Measurements from ENCODE around the gene SPON1. TPM values are rescaled to one million over a fixed set of nuclear protein-coding genes. Genes with fewer than 3 reads are reported as not detected.

The SPON1 gene
- total RNA-seq, 2 experiments from 2014 or later: 2.1 to 2.2 TPM

DNA sequence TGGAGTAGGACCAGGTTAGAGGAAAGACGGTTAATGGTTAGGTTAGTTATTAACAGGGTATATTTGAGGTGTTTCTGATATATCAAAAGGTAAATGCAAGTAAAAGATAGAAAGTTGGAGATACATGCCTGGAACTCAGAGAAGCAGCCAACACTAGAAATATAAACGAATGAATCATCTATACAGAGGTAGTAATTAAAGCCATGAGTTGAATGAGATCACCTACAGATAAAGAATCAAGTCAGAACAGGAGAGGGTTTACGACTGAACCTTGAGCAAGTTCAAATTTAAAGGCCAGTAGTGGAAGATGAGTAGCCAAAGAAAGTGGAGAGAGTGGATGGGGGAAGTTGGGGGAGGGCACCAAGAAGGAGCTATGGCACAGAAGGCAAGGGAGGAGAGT, 73.9 kb downstream of the SPON1 start:
- no peak overlapping the region for H3K27ac Mint-ChIP-seq
- intact Hi-C loops (cut with DNase I, micrococcal nuclease): no loop called here
- H3K36me3 ChIP-seq (ENCODE audit: insufficient read depth, low read length): no peaks in the 10 kb centered on the region
- H3K4me1 ChIP-seq (ENCODE audit: insufficient read depth, low read length): no peaks in the 10 kb centered on the region
- H3K4me3 ChIP-seq (ENCODE audit: low read length): no peak overlapping the region
- H3K4me3 Mint-ChIP-seq: no peak overlapping the region
- H3K9me3 ChIP-seq (ENCODE audit: control insufficient read depth in 1 of 2, insufficient read depth in 1 of 2, low read length in 2 of 2): no peaks in the 10 kb centered on the region
- H3K27me3 ChIP-seq (ENCODE audit: control insufficient read depth in 1 of 2, insufficient read depth in 2 of 2, low read length in 2 of 2): no peaks in the 10 kb centered on the region
- CTCF ChIA-PET: no interaction called here
- no peaks in the 10 kb centered on the region for H3K9me3 Mint-ChIP-seq
- no peaks in the 10 kb centered on the region for H3K27me3 Mint-ChIP-seq
- DNase-seq (no peak), ATAC-seq (ENCODE audit: poor library complexity) (no peak)
- TF ChIP-seq, protein P1, sequence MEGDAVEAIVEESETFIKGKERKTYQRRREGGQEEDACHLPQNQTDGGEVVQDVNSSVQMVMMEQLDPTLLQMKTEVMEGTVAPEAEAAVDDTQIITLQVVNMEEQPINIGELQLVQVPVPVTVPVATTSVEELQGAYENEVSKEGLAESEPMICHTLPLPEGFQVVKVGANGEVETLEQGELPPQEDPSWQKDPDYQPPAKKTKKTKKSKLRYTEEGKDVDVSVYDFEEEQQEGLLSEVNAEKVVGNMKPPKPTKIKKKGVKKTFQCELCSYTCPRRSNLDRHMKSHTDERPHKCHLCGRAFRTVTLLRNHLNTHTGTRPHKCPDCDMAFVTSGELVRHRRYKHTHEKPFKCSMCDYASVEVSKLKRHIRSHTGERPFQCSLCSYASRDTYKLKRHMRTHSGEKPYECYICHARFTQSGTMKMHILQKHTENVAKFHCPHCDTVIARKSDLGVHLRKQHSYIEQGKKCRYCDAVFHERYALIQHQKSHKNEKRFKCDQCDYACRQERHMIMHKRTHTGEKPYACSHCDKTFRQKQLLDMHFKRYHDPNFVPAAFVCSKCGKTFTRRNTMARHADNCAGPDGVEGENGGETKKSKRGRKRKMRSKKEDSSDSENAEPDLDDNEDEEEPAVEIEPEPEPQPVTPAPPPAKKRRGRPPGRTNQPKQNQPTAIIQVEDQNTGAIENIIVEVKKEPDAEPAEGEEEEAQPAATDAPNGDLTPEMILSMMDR (IDR thresholded peaks at IDR 0.05): no peak
- POLR2A ChIA-PET: no interaction called here
- H3K27ac ChIP-seq (ENCODE audit: low read depth in 1 of 2, low read length in 2 of 2): no peak overlapping the region
- H3K36me3 Mint-ChIP-seq (ENCODE audit: low read depth): no peaks in the 10 kb centered on the region
- H3K4me1 Mint-ChIP-seq (ENCODE audit: low read depth): no peaks in the 10 kb centered on the region

DNA sequence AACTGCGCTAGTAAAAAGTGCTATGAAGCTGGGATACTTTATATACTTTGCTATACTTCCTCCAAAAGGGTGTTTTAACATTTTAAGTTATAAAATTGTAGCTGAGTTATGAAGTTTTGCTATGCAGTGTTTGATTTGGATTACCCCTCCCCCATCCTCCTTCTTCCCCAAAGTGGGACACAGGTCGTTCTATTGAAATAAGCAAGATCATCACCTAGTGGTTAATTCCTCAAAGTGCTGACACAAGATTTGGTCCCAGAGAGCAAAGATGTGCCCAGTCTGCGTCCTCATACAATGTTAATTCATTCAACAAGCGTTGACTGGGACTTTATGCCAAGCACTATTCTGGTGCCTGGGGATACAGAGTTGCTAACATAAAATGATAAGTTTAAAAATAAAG, 78.5 kb downstream of the SPON1 start:
- Histone ChIP-seq H3K27ac (ENCODE audit: low read depth in 1 of 2, low read length in 2 of 2) (no peak overlapping the region), H3K9me3 (ENCODE audit: control insufficient read depth in 1 of 2, insufficient read depth in 1 of 2, low read length in 2 of 2) (no peaks in the 10 kb centered on the region), H3K4me3 (ENCODE audit: low read length) (no peak overlapping the region), H3K27me3 (ENCODE audit: control insufficient read depth in 1 of 2, insufficient read depth in 2 of 2, low read length in 2 of 2) (no peaks in the 10 kb centered on the region), H3K4me1 (ENCODE audit: insufficient read depth, low read length) (no peaks in the 10 kb centered on the region), H3K36me3 (ENCODE audit: insufficient read depth, low read length) (no peaks in the 10 kb centered on the region)
- H3K4me1 Mint-ChIP-seq (ENCODE audit: low read depth): no peaks in the 10 kb centered on the region
- no peak for ATAC-seq (ENCODE audit: poor library complexity)
- no peaks in the 10 kb centered on the region for H3K9me3 Mint-ChIP-seq
- CTCF ChIA-PET: interaction anchor here (0.9 kb wide), 1 partner anchor 192 kb away, joined by 3 read pairs; no protein-coding TSS in a partner anchor
- H3K27ac Mint-ChIP-seq: no peak overlapping the region
- H3K27me3 Mint-ChIP-seq: no peaks in the 10 kb centered on the region
- intact Hi-C loops (cut with DNase I, micrococcal nuclease): no loop called here
- no peaks in the 10 kb centered on the region for H3K36me3 Mint-ChIP-seq (ENCODE audit: low read depth)
- TF ChIP-seq, protein P1 (IDR thresholded peaks at IDR 0.05): no peak
- POLR2A ChIA-PET: no interaction called here
- no peak for DNase-seq
- no peak overlapping the region for H3K4me3 Mint-ChIP-seq

DNA sequence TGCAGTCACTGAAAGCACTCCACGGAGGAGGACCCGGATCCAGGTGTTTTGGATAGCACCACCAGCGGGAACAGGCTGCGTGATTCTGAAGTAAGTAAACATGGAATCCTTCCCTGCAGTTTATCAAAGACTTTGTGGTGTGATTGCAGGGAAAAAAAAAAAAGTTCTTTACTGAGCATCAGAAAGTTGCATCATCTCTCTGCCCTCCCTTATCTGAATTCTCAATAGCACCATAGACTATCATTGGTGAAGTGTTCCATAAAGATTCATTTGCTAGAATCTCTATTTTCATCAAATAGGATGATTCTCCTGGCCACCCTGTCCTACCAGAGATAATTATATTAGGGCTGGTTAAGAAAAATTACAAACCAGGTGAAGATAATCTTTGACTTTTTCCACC, 79.0 kb downstream of the SPON1 start:
- Histone ChIP-seq H3K4me3 (ENCODE audit: low read length) (no peak overlapping the region), H3K4me1 (ENCODE audit: insufficient read depth, low read length) (no peaks in the 10 kb centered on the region), H3K27ac (ENCODE audit: low read depth in 1 of 2, low read length in 2 of 2) (no peak overlapping the region), H3K9me3 (ENCODE audit: control insufficient read depth in 1 of 2, insufficient read depth in 1 of 2, low read length in 2 of 2) (no peaks in the 10 kb centered on the region), H3K36me3 (ENCODE audit: insufficient read depth, low read length) (no peaks in the 10 kb centered on the region), H3K27me3 (ENCODE audit: control insufficient read depth in 1 of 2, insufficient read depth in 2 of 2, low read length in 2 of 2) (no peaks in the 10 kb centered on the region)
- ChIA-PET CTCF (interaction anchor here (0.9 kb wide), 1 partner anchor 193 kb away, joined by 3 read pairs; no protein-coding TSS in a partner anchor), POLR2A (no interaction called here)
- DNase-seq (no peak), ATAC-seq (ENCODE audit: poor library complexity) (no peak)
- TF ChIP-seq, protein P1 (IDR thresholded peaks at IDR 0.05): no peak
- no peaks in the 10 kb centered on the region for H3K9me3 Mint-ChIP-seq
- H3K27ac Mint-ChIP-seq: no peak overlapping the region
- H3K27me3 Mint-ChIP-seq: no peaks in the 10 kb centered on the region
- H3K36me3 Mint-ChIP-seq (ENCODE audit: low read depth): no peaks in the 10 kb centered on the region
- intact Hi-C loops (cut with DNase I, micrococcal nuclease): no loop called here
- H3K4me3 Mint-ChIP-seq: no peak overlapping the region
- H3K4me1 Mint-ChIP-seq (ENCODE audit: low read depth): no peaks in the 10 kb centered on the region
